AG04449 (cell line): ENCODE data around the gene MYO1G.
"Not testable (repeated sequence)": the region's sequence is repeated elsewhere in the genome, so short reads cannot be mapped to it uniquely, and the experiment has no call there.

Source experiments
- CTCF ChIA-PET: fragments of 350-600 bp; formaldehyde crosslinking; extraction: SDS; loops from one replicate; lab custom pipeline; 2021; ENCODE audit warnings: antibody characterized with exemption; lab: Yijun Ruan, JAX
- POLR2A ChIA-PET: fragments of 400-600, 350-600 bp; formaldehyde crosslinking; extraction: SDS; loops from one replicate; lab custom pipeline; 2020; ENCODE audit warnings: antibody characterized with exemption, inconsistent platforms; lab: Yijun Ruan, JAX
- DNase-seq: peaks from one replicate; pipeline ENCODE4 v3.0.0-alpha.2; 2010; ENCODE audit warnings: low read depth, low spot score
- H3K4me3 ChIP-seq: 2 replicates; pipeline ENCODE4 v1.5.1; 2011; ENCODE audit warnings: low read depth, mild to moderate bottlenecking, control low read depth, low read length
- CTCF ChIP-seq: IDR thresholded peaks from one replicate; pipeline ENCODE4 v1.5.1; 2011; ENCODE audit warnings: mild to moderate bottlenecking, moderate library complexity, low read length, control low read depth, inconsistent platforms; ENCODE audit not compliant: insufficient read depth; ENCODE audit errors: missing control alignments

The MYO1G gene

DNA sequence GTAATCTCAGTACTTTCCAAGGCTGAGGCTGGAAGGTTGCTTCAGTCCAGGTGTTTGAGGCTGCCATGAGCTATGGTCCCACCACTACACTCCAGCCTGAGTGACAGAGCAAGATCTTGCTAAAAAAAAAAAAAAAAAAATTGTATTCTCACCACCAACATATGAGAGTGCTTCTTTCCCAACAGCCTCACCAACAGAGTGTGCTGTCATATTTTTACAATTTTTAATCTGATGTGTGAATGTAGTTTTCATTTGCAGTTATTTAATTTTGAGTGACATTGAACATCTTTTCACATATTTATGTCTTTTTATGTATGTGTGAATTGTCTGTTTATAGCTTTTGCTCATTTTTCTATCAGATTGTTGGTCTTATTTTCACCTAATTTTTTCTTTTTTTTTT, 35.2 kb downstream of the MYO1G start:
- DNase-seq, result no peak
- ChIA-PET POLR2A (interaction anchor here (0.7 kb wide), 1 partner anchor 168 kb away, joined by 5 read pairs; the partner anchor contains the start of gene TBRG4), CTCF (no interaction called here)
- no peak for TF ChIP-seq CTCF
- H3K4me3 ChIP-seq, result no peak overlapping the region

DNA sequence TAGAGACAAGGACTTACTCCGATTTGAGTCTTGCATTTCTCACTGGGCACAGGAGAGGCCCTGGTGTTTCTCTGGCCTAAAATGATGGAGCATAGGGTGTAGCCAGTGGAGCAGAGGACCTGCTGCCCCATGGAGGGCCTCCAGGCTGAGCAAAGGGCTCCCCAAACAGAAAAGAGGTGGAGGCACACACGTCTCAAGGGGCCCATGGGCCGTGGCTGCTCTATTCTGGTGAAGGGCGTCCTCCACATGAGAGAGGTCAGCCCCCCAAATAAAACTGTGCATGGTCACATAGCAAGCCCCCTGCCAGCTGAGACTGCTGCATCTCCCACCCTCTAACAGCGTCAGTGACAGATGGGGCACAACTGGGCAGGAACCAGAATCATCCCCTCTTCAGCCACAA, 41.4 kb downstream of the MYO1G start:
- H3K4me3 ChIP-seq, result no peak overlapping the region
- CTCF ChIA-PET, result no interaction called here
- POLR2A ChIA-PET, result no interaction called here
- no peak for TF ChIP-seq CTCF
- no peak for DNase-seq

GRCh38 chr7:44936322-44936721, 42.5 kb downstream of the MYO1G start:
- TF ChIP-seq CTCF, result no peak
- ChIA-PET CTCF (no interaction called here), POLR2A (no interaction called here)
- DNase-seq, result no peak
- no peak overlapping the region for H3K4me3 ChIP-seq

DNA sequence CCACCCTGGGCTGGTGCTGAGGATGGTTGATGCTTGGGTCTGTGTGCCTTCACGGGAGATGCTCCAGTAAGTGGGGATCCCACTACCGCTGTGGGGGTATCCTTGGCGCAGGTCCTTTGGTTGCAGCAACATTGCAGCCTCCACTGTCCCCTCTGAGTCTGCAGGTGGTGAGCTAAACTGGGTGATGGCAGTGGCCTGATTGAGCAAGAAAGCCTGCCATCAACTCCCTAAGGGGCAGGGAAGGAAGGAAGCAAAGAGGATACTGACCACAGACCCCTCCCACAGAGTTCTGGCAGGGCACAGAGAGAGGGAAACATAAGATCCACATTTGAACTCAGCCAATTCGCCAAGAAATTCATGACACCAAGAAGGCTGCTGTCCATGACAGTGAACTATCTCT, 43.2 kb downstream of the MYO1G start:
- ChIA-PET POLR2A (no interaction called here), CTCF (no interaction called here)

DNA sequence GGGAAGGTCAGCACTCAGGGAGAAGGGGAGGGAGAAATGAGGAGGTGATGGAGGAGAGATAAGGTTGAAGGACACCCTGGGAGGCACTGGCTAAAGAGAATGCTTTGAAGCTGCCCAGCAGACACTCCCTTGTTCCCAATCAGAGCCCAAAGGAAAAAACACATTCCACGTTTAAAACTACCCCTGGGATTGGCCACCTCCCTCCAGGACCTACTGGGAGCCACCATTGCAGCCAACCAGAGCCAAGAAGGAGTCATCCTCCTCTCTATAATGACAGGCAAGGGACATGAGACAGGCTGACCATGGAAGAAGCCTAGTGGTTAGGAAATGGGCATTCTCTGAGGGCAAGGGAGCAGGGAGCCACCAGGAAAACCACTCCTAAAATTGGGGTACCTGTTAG, 43.8 kb downstream of the MYO1G start:
- TF ChIP-seq CTCF, result no peak
- DNase-seq, result no peak
- ChIA-PET CTCF (interaction anchor here (1.0 kb wide), 1 partner anchor 201 kb away, joined by 4 read pairs; no protein-coding TSS in a partner anchor), POLR2A (no interaction called here)
- H3K4me3 ChIP-seq, result no peak overlapping the region

More for the DNA sequence above, 43.2 kb downstream of the MYO1G start:
- no peak for DNase-seq
- no peak overlapping the region for H3K4me3 ChIP-seq
- no peak for TF ChIP-seq CTCF

- H3K4me3 ChIP-seq, DNase-seq, POLR2A ChIA-PET: not testable (repeated sequence)
- CTCF ChIA-PET, result interaction anchor here (1.0 kb wide), 1 partner anchor 201 kb away, joined by 4 read pairs; no protein-coding TSS in a partner anchor
Measured at GRCh38 chr7:44934510-44934909, 44.3 kb downstream of the MYO1G start.

- no peak for TF ChIP-seq CTCF
- ChIA-PET CTCF (no interaction called here), POLR2A (no interaction called here)
- no peak overlapping the region for H3K4me3 ChIP-seq
- no peak for DNase-seq
Measured at GRCh38 chr7:44930921-44931320, 47.9 kb downstream of the MYO1G start.
